GM21576 (cell line): ENCODE data around the gene CCDC178.
"Not testable (repeated sequence)": the region's sequence is repeated elsewhere in the genome, so short reads cannot be mapped to it uniquely, and the experiment has no call there.

Experiments
- ATAC-seq: cut with Tn5 transposase; IDR thresholded peaks from one replicate; pipeline ENCODE4 v1.9.1; 2021; ENCODE audit warnings: mild to moderate bottlenecking, moderate library complexity; ENCODE audit not compliant: unreplicated experiment

CCDC178 gene

DNA sequence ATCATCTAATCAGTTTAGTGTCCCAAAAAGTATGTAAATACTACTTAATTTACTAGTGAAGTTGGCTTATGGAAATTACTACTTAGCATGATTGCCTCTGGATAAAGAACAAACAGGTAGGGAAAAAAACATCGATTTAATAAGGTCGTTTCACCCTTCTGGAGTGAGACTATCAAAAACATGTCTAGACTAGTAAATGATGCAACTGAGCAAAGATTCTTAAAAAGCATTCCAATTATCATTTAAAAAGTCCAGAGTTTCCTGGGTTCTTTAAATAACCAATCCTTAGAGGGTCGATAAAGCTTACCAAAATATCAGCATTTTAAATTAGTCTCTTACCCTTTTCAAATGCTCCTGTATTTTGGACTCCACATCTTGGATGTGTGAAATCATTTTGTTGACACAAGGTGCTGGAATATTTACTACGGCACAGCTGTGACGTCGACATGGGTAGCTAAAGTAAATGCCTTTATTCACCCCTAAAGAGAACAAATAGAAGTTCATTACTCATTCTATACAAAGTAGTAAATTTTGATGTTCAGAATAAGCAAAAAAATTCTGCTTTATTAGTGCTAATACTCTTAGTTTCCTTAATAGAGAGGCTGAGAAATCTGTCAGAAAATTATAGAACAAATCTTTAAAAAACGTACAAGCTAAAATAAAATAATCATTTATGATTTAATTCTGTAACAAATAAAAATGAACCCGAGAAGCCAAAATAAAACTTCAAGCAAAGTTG, 70.6 kb downstream of the CCDC178 start:
- no peak for ATAC-seq

- no peak for ATAC-seq
These were observed 83.8 kb downstream of the CCDC178 start for GRCh38 chr18:33356735-33357134.

GRCh38 chr18:33355756-33356155, 84.8 kb downstream of the CCDC178 start:
- ATAC-seq = no peak

GRCh38 chr18:33355263-33355662, 85.3 kb downstream of the CCDC178 start:
- no peak for ATAC-seq

DNA sequence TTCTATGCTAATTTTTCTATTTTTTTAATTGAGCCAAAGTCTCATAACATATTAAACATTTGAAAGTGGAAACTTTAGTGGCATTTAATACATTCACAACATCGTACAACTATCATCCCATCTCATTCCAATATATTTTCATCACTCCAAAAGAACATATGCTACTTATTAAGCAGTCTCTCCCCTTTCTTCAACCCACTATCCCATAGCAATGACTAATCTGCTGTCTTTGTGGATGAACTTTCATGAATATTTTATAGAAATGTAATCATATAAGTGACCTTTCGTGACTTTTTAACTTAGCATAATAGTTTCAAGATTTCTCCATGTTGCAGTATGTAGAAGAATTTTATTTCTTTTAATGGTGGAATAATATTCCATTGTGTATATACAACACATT, 90.3 kb downstream of the CCDC178 start:
- ATAC-seq = no peak

- not testable (repeated sequence) for ATAC-seq
These were observed 100.8 kb downstream of the CCDC178 start for GRCh38 chr18:33339733-33340132.

- ATAC-seq = no peak
These were observed 105.7 kb downstream of the CCDC178 start for GRCh38 chr18:33334781-33335180.

GRCh38 chr18:33330711-33331110, 109.8 kb downstream of the CCDC178 start:
- no peak for ATAC-seq

GRCh38 chr18:33326975-33327374, 113.5 kb downstream of the CCDC178 start:
- no peak for ATAC-seq

- no peak for ATAC-seq
These were observed 122.9 kb downstream of the CCDC178 start for GRCh38 chr18:33317640-33318039.

GRCh38 chr18:33316146-33316587, 124.4 kb downstream of the CCDC178 start:
- no peak for ATAC-seq

DNA sequence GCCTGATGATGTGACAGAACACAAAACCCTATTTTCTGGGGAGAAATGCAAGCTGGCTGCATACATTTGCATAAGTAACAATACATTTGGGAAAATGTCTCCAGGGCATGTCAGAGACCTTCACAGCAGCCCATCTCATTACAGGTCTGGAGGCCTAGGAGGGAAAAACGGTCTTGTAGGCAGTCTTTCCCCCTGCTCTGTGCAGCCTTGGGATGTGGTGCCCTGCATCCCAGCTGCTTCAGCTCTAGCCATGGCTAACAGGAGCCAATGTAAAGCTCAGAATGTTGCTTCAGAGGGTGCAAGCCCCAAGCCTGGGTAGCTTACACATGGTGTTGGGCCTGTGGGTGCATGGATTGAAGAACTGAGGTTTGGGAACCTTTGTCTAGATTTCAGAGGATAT, 133.0 kb downstream of the CCDC178 start:
- ATAC-seq = no peak

GRCh38 chr18:33304277-33304676, 136.2 kb downstream of the CCDC178 start:
- ATAC-seq = no peak

DNA sequence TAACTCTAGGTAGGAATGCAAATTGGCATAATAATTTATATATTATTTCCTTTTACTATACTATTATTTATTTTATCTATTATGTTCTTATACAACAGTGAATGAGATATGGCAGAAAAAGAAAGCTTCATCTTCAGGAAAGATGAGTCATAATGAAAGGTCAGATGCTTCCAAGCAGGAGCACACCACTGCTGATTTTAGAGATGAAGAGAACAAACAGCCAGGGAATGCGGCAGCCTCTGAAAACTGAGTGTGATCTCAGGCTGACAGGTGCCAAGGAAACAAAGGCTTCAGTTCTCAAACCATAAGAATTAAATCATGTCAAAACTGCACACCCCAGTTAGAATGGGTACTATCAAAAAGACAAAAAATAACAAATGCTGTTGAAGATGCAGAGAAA, 149.0 kb downstream of the CCDC178 start:
- ATAC-seq = no peak

DNA sequence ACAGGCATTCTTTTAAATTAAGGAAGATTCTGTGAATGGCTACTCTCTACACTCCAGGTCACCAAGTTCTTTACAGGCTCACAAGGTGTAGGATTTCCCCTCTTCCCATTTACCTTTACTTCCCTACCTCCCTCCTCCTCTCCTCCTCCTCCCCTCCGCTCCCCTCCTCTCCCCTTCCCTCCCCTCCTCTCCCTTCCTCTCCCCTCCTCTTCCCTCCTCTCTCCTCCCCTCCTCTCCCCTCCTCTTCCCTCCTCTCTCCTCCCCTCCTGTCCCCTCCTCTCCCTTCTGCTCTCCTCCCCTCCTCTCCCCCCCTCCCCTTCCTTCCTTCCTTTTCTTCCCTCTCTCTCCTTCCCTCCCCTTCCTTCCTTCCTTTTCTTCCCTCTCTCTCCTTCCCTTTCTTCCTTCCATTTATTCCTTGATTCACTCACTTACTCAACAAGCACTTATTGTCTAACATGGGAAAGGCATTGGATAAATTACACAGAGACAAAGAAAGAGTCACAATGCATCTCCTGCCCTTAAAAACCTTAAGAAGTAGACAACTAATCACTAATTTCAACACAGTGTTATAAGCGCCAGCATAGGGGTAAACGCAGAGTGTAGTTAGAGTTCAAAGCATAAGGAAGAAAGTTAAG, 152.3 kb downstream of the CCDC178 start:
- no peak for ATAC-seq

GRCh38 chr18:33282709-33283333, 157.7 kb downstream of the CCDC178 start:
- no peak for ATAC-seq

DNA sequence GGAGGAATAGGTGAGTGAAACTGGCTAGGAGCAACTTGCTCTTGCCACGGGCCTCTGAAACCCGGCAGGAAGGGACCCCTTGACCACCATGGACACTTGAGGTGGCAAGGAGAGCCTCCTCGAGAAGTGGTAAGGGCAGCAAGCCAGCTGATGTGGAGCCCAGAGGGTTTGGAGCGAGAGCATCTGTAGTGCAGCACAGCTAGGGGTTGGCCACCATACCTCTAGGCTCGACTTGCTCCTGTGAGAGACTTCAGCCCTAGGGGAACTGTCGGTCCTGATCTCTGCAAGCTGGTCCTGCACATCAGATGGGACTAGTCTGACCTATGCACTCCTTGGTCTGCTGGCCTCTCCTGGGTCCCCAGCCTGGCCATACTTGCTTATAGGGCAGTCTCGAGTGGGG, 158.4 kb downstream of the CCDC178 start:
- no peak for ATAC-seq

DNA sequence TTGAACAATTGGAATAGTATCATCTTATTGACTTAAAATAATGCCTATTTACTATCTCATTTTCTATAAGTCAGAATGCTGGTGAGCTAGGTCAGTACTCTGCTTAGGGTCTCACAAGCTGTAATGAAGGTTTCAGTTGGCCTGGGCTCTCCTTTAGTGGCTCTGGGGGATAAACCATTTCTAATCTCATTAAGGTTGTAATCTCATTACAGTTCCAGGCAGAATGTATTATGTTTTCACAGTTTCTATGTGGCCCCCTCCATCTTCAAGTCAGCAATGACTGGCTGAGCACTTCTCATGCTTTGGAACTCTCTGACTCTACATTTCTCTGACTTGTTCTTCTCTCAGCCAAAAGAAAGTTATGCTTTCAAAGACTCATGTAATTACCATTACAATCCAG, 163.1 kb downstream of the CCDC178 start:
- no peak for ATAC-seq

DNA sequence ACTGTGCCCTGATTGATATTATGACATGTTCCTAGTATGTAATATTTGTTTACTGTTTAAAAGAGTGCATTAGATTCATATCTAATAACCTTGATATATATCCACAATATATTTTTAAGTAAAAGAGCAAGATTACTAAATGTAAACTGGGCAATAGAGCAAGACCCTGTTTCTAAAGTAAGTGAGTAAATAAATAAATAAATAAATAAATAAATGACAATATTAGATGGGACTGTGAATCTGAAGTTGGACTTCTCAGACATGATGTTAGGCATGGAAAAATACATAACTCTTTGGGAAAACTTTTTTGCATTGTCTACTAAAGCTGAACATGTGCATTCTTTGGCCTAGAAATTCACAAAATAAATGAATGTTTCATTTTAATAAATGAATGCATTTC, 164.7 kb downstream of the CCDC178 start:
- no peak for ATAC-seq

- no peak for ATAC-seq
These were observed 170.2 kb downstream of the CCDC178 start for GRCh38 chr18:33270297-33270696.

DNA sequence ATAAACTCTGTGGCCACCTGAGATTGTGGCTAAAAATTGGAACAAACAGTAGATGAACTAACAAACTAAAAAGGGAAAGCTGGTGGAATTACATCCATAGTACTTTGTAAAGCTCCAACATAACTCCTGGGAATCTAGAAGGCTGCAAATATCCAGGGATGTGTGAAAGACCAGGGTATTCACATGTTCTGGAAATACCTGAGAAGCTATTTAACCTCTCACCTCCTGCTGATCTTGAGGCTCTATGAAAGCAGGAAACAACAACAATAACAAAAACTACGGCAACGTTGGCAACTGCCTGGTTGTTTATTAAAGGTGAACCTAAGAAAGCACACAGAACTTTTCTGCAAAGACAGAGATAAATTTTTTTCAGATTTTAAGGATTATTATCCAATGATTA, 171.3 kb downstream of the CCDC178 start:
- ATAC-seq = no peak

DNA sequence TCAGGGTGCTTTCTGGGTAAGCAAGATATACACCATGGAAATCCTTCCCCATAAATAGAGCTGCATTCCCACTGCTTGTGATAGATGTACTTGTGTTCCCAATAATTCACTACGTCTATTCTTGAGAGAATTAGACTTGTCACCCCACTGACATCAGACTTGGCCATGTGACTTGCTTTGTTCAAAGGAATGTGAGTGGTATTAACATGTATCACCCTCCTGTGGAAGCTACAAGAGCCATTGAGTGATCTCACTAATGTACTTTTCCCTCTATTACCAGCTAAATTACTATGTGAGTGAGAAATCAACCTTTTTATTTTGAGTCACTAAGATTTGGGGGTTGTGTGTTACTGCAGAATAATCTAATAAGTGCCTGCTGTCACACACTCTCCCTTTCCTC, 176.0 kb downstream of the CCDC178 start:
- no peak for ATAC-seq
